ENCODE measurements around the gene ZFP57.
A peak's percentile ranks its signal among the peaks of the same experiment; 100 is the strongest.

Gene ZFP57

GRCh38 chr6:29680904-29681303 lies at the start of gene ZFP57:
Gene ZFP57 (minus strand): TSS chr6:29681152. CDS start chr6:29677003, 4,149 bp downstream.
- DNase-seq, result no peak

DNA sequence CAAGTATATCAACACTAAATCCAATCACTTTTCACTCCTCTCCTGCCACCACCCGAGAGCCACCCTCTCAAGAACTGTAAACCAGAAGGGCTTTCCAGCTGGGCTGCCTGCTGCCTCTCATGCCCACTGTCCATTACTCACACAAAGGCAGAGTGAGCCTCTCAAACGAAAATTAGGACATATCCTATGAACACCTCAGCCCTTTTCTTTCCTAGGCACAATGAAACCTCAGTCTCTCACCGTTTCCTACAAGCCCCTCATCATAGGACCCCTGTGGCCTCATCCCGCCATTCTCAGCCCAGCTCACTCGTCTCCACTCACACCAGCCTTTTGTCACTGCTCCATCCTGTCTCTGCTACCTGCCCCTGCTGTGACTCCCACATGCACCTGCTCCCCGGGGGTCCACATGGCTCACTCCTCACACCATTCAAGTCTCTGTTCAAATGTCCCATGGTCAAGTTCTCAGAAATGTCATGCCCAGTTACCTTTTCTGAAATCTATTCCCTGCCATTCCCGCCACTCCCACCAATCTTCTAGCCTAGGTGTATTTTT lies 49.7 kb upstream of the ZFP57 start:
- DNase-seq, result no peak

DNA sequence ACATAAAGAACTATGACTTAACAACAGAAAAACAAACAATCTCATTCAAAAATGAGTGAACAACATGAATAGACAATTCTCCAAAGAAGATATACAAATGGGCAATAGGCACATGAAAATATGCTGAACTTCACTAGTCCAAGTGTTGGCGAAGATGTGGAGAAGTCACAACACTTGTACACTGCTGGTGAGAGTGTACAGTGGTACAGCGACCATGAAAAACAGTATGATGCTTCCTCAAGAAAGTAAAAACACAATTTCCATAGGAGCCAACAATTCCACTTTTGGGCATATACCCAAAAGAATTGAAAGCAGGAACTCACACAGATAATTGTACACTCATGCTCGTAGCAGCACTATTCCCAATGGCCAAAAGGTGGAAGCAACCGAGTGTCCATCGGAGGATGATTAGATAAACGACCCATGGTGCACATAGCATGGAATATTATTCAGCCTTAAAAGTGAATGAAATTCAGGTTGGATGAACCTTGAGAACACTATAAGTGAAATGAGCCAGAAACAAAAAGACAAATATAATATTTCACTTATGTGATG lies 48.9 kb upstream of the ZFP57 start:
- no peak for DNase-seq

- no peak for DNase-seq
Observed at GRCh38 chr6:29728875-29729270, 47.9 kb upstream of the ZFP57 start.

- DNase-seq, result no peak
Observed at GRCh38 chr6:29728173-29728874, 47.4 kb upstream of the ZFP57 start.

- no peak for DNase-seq
Observed at GRCh38 chr6:29727637-29728036, 46.7 kb upstream of the ZFP57 start.

DNA sequence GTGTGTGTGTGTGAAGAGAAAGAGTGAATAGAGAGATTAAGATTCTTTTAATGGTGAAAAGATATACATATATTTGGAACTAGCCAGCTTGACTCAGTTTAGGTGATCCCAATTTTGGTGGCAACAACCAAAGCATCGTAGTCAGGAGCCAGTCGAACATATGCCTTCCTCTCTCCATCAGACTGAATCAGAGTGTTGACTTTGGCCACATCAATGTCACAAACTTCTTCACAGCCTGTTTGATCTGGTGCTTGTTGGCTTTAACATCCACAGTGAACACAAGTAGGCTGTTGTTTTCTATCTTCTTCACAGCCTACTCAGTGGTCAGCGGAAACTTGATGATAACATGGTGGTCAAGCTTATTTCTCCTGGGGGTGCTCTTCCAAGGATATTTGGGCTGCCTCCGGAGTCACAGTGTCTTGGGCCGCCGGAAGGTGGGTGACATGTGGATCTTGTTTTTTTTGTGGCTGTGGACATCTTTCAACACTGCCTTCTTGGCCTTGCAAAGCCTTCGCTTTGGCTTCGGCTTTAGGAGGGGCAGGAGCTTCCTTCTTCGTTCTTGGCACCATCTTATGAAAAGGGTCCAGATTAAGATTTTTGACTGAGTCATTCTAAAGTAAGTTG lies 45.7 kb upstream of the ZFP57 start:
- no peak for DNase-seq

- no peak for DNase-seq
Observed at GRCh38 chr6:29726001-29726400, 45.0 kb upstream of the ZFP57 start.

- DNase-seq, result no peak
Observed at GRCh38 chr6:29724937-29725869, 44.3 kb upstream of the ZFP57 start.

- DNase-seq, result peak; percentile 72
Observed at GRCh38 chr6:29723666-29724588, 43.0 kb upstream of the ZFP57 start.

GRCh38 chr6:29723262-29723665 lies 42.3 kb upstream of the ZFP57 start, which contains the start of gene HLA-F:
Gene HLA-F (plus strand): TSS chr6:29723434. CDS start chr6:29723464, 30 bp downstream.
- peak; percentile 84 for DNase-seq

GRCh38 chr6:29720863-29721262 lies 39.9 kb upstream of the ZFP57 start:
- peak; percentile 17 for DNase-seq

DNA sequence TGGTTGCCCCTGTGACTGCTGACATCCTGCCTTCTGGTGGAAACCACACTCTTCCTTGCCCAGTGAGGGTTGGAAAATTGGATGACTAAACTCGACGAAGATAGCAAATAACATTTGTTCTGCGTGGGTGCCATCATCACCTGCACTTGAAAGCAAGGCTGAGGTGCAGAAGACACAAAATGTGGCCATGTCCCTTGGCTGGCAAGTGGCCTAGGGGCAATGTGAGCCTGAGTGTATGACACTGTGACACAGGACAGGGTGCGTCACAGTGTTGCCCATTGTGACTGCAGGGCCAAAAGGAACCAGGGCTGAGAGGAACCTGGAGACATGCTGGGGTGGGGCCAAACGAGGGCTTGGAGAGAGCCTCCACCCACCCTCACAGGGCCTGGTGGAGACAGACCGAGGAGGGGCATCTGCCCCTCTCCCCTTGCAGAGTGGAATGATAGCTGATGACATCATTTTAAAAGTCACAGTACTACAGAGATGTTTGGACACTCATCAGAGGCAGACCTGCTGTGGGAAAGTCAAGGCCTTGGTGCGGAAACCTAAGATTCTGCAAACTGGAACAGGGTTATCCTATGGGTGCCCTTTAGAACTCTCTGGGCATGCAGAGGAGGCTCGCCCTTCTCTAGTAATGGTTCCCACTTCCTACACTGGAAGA lies 29.5 kb upstream of the ZFP57 start:
- DNase-seq, result peak; percentile 23

DNA sequence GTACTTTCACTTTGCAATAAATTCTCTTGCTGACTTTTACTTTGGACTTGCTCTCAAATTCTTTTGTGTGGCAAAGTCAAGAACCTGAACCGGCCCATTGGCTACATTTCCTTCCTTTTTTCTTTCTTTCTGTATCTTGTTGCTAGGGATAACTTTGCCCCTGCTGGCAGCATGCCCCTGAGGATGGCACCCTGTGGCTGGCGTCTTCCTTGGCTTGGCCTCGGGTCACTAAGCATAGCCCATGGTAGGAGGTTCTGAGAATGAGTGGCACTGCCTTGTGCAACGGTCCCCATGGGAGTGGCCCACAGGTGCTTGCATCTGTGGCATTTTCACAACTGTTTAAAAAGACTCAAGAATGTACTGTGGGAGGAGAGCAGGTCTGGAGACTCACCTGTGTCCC lies 28.2 kb upstream of the ZFP57 start:
- DNase-seq, result no peak

GRCh38 chr6:29708432-29709179 lies 27.7 kb upstream of the ZFP57 start:
- DNase-seq, result peak; percentile 77

DNA sequence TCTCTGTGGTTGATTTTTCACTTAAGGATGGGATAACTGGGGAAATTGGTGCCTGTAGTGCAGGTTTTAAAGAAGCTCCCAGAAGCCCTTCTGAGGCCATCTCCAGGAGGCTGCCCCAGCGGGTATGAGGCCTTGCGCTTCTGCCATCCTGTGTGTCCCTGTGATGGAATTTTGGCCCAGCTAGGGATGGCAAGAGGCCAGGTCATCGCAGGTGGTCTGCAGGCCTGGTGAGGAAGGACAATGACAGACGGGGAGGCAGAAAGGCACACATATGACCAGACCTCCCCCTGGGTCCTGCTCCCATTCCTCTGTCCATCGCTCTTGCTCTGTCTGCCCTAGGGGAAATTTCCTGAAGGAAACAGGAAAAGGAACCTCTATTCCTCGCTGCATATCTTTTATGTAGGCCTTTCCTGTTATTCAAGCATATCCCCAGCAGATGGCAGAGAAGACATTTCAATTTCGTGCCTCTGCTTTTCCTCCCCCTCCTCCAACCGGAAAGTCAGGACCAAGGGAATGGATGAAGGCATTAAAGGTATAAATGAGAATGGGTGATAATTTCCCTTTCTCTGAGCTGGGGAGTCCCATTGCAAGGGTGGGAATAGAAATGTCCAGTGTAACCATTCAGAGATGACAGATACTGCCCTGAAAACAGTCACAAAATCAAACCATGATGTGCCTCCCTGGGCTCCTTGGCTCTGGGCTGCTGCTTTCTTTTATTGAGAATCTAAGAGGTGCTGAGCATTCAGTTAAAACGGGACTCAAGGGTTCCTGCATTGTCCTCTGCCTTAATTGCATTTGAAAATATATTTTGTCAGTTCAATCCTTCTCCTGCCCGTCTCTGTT lies 24.7 kb upstream of the ZFP57 start:
- DNase-seq, result peak; percentile 27

DNA sequence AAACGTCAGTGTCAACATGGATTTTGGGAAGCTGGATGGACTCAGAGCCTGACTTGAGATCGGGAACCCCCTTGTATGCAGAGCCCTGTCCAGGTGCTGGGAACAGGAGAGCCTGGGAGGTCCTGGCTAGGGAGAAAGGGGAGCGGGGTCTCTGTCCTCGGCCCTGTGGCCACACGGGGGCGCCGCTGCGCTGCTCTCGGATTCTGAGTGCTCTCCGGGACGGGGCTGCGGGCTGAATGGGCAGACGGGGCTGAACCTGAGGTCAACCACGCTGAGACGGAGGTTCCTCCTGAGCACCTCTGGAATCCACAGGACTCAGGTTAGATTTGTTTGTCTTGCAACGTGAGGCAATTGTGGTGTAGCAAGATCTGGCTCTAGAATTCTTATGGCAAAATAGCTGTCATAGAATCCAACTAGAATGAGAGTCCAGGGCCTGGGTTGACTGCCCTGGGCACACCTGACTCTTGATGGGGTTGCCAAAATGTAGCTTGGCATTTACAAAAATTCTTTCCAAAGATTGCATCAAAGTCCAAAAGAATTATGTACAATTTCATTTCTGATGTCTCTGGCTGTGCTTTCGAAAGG lies 21.7 kb upstream of the ZFP57 start:
- DNase-seq, result peak; percentile 68

- no peak for DNase-seq
Observed at GRCh38 chr6:29696147-29697125, 15.5 kb upstream of the ZFP57 start.
